ENCODE data around the gene WDR5. TPM values are rescaled to one million over a fixed set of nuclear protein-coding genes. Genes with fewer than 3 reads are reported as not detected.

The WDR5 gene
- total and polyA plus RNA-seq, 9 donors: 8.7 to 33.5 (median 28.4) TPM

GRCh38 chr9:134150557-134151214, 14.8 kb downstream of the WDR5 start:
- H3K36me3 ChIP-seq: no peaks in the 10 kb centered on the region
- DNase-seq: no peak
- no peak overlapping the region for H3K4me3 ChIP-seq
- no peak overlapping the region for H3K27ac ChIP-seq
- H3K9me3 ChIP-seq: no peaks in the 10 kb centered on the region
- intact Hi-C loops (cut with DNase I): no loop called here
- 60 to 81% (median 64%) methylated on average over 12 of the region's 12 CpGs for WGBS, 3 donors
- H3K4me1 ChIP-seq (ENCODE audit: insufficient read depth): no peaks in the 10 kb centered on the region
- no peaks in the 10 kb centered on the region for H3K27me3 ChIP-seq
- TF ChIP-seq EP300 (IDR thresholded peaks at IDR 0.05): no peak
- TF ChIP-seq POLR2A (IDR thresholded peaks at IDR 0.05): no peak
- no peak for TF ChIP-seq CTCF (IDR thresholded peaks at IDR 0.05)

- Histone ChIP-seq H3K27ac (no peak overlapping the region), H3K27me3 (no peaks in the 10 kb centered on the region), H3K9me3 (no peaks in the 10 kb centered on the region), H3K4me1 (ENCODE audit: insufficient read depth) (no peaks in the 10 kb centered on the region), H3K36me3 (no peaks in the 10 kb centered on the region), H3K4me3 (no peak overlapping the region)
- intact Hi-C loops (cut with DNase I): no loop called here
- TF ChIP-seq EP300 (IDR thresholded peaks at IDR 0.05) (no peak), CTCF (IDR thresholded peaks at IDR 0.05) (no peak), POLR2A (IDR thresholded peaks at IDR 0.05) (no peak)
- WGBS, 3 donors: 69 to 75% (median 74%) methylated on average over 14 of the region's 14 CpGs
- DNase-seq: no peak
Measured at GRCh38 chr9:134152022-134152448, 16.2 kb downstream of the WDR5 start.

GRCh38 chr9:134152488-134152887, 16.6 kb downstream of the WDR5 start:
- Histone ChIP-seq H3K9me3 (no peaks in the 10 kb centered on the region), H3K4me1 (ENCODE audit: insufficient read depth) (no peaks in the 10 kb centered on the region), H3K27ac (no peak overlapping the region), H3K4me3 (no peak overlapping the region), H3K36me3 (no peaks in the 10 kb centered on the region), H3K27me3 (no peaks in the 10 kb centered on the region)
- intact Hi-C loops (cut with DNase I): no loop called here
- no peak for TF ChIP-seq POLR2A (IDR thresholded peaks at IDR 0.05)
- no peak for TF ChIP-seq CTCF (IDR thresholded peaks at IDR 0.05)
- TF ChIP-seq EP300 (IDR thresholded peaks at IDR 0.05): no peak
- 88 to 93% (median 90%) methylated on average over 11 of the region's 11 CpGs for WGBS, 3 donors
- no peak for DNase-seq

- H3K27me3 ChIP-seq: no peaks in the 10 kb centered on the region
- H3K36me3 ChIP-seq: no peaks in the 10 kb centered on the region
- TF ChIP-seq POLR2A (IDR thresholded peaks at IDR 0.05) (no peak), EP300 (IDR thresholded peaks at IDR 0.05) (no peak), CTCF (IDR thresholded peaks at IDR 0.05) (no peak)
- 88 to 96% (median 91%) methylated on average over 17 to 23 of the region's 23 CpGs for WGBS, 3 donors
- no peak for DNase-seq
- no peak overlapping the region for H3K4me3 ChIP-seq
- H3K4me1 ChIP-seq (ENCODE audit: insufficient read depth): no peaks in the 10 kb centered on the region
- no peaks in the 10 kb centered on the region for H3K9me3 ChIP-seq
- no peak overlapping the region for H3K27ac ChIP-seq
- intact Hi-C loops (cut with DNase I): no loop called here
Measured at GRCh38 chr9:134153450-134153849, 17.6 kb downstream of the WDR5 start.

All from ovary (tissue), 9 donors.